Bone marrow (tissue), 2 donors: ENCODE measurements around the gene NSF.

Experiments used
- DNase-seq, 2 donors: peaks; one replicate each; lab custom pipeline; 2025; lab: John Stamatoyannopoulos, UW

Gene NSF

DNA sequence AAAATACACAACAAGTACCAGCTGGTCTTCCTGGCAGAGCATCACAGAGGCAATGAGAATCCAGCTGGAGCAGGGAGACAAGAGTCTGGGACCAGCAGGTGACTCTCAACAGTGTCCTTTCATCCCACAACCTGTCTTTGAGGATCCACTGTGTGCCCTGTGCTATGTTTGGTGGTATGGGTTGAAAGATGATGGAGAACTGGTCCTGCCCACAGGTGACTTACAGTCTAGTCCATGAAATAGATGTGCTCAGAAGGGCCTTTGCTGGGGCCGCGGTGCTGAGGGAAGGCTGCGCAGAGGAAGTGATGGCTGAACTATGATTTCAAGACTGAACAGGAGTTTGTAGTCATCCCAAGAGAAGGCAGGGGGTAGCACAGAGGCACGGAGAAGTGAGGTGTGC lies 210.1 kb downstream of the NSF start:
- no peak for DNase-seq

DNA sequence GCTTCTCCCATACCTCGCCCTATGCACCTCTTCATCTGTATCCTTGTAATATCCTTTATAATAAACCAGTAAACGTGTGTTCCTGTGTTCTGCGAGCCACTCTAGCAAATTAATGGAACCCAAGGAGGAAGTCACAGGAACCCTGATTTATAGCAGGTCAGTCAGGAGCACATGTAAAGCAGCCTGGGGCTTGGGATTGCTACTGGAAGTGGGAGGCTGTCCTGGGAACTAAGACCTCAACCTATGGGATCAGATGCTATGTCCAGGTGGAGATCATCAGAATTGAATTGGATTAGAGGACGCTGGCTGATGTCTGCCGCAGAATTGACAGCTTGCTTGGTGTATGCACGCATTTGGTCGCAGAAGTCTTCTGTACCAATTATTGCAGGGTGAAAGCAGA lies 212.3 kb downstream of the NSF start:
- DNase-seq: no peak

DNA sequence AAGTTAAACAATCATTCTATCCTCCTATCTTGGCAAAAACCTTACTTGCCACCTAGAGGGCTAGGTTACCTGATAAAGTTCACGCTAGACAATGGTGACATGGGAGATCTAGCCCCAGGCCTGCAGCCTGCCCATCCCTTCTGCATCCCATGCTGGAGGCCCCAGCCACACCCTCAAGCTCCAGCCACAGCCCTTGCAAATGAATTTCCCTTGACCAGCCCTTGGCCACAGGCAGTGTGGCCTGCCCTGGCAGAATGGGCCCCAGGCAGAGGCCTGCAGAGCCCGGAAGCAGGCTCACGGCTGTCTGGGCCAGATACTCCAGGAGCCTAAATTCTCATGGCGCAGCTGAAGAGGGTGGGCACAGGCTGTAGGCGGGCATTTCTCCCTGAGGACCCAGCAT lies 213.1 kb downstream of the NSF start:
- DNase-seq: no peak

DNA sequence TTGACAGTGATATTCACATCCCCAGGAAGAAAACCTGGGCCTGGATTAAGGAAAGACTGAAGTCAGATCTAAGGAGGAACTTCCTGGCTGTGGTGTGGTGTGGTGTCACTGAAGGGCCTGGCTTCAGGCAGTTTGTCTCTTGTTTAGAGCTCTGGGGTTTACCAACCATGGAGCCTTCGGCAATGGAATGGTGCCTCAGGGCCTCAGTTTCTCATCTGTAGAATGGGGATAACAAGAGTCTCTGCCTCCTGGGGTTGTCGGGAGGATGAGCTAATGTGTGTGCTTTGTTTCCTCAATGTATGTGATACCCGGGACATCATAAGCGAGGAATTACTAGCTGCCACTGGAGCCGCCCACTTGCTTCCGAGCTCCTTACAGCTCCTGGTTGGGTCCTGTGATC lies 215.3 kb downstream of the NSF start:
- no peak for DNase-seq
